CD1c-positive myeloid dendritic cell (primary cell): ENCODE results near the gene TCN1.
"Not testable (repeated sequence)": the region's sequence is repeated elsewhere in the genome, so short reads cannot be mapped to it uniquely, and the experiment has no call there.

Experiments used
- DNase-seq: peaks from one replicate; pipeline ENCODE4 v3.0.0-alpha.2; 2016; ENCODE audit errors: extremely low spot score

Gene TCN1

GRCh38 chr11:59866397-59866796, at the start of gene TCN1:
TCN1 (minus strand) TSS chr11:59866487; CDS start chr11:59866470, 17 bp downstream.
- peak; percentile 79 for DNase-seq

- DNase-seq: not testable (repeated sequence)
Observed at GRCh38 chr11:59903569-59903968, 37.3 kb upstream of the TCN1 start.

- DNase-seq: peak; percentile 19
Observed at GRCh38 chr11:59901306-59901705, 35.0 kb upstream of the TCN1 start.

GRCh38 chr11:59900366-59901126, 34.3 kb upstream of the TCN1 start:
- DNase-seq: no peak

- DNase-seq: no peak
Observed at GRCh38 chr11:59899532-59899931, 33.2 kb upstream of the TCN1 start.

GRCh38 chr11:59898650-59899049, 32.4 kb upstream of the TCN1 start:
- no peak for DNase-seq

- no peak for DNase-seq
Observed at GRCh38 chr11:59898046-59898445, 31.8 kb upstream of the TCN1 start.

GRCh38 chr11:59894616-59895015, 28.3 kb upstream of the TCN1 start:
- no peak for DNase-seq

GRCh38 chr11:59891781-59892181, 25.5 kb upstream of the TCN1 start:
- DNase-seq: no peak

GRCh38 chr11:59887156-59887555, 20.9 kb upstream of the TCN1 start:
- not testable (repeated sequence) for DNase-seq

- no peak for DNase-seq
Observed at GRCh38 chr11:59883597-59883996, 17.3 kb upstream of the TCN1 start.

GRCh38 chr11:59879567-59879966, 13.3 kb upstream of the TCN1 start:
- DNase-seq: no peak

GRCh38 chr11:59878575-59878974, 12.3 kb upstream of the TCN1 start, which contains the start of gene OOSP3:
OOSP3 (plus strand) TSS chr11:59878782; CDS start chr11:59878809, 27 bp downstream.
- no peak for DNase-seq

GRCh38 chr11:59877784-59878183, 11.5 kb upstream of the TCN1 start:
- no peak for DNase-seq

- DNase-seq: no peak
Observed at GRCh38 chr11:59877325-59877724, 11.0 kb upstream of the TCN1 start.

GRCh38 chr11:59875856-59876519, 9.7 kb upstream of the TCN1 start:
- no peak for DNase-seq

- DNase-seq: no peak
Observed at GRCh38 chr11:59872076-59872475, 5.8 kb upstream of the TCN1 start.

GRCh38 chr11:59867946-59868345, 1.7 kb upstream of the TCN1 start:
- no peak for DNase-seq

- peak; percentile 33 for DNase-seq
Observed at GRCh38 chr11:59866836-59867235, 549 bp upstream of the TCN1 start.

GRCh38 chr11:59865031-59865430, 1.3 kb downstream of the TCN1 start:
- DNase-seq: peak; percentile 9

- DNase-seq: no peak
Observed at GRCh38 chr11:59862252-59862651, 4.0 kb downstream of the TCN1 start.

- no peak for DNase-seq
Observed at GRCh38 chr11:59859673-59860072, 6.6 kb downstream of the TCN1 start.
